Measurements from ENCODE around the gene MSL3B.
A peak's percentile ranks its signal among the peaks of the same experiment; 100 is the strongest.

MSL3B gene

GRCh38 chr2:233858331-233858730 is 9.9 kb downstream of the MSL3B start:
- no CpG with 5 or more reads among the region's 4 CpGs for WGBS, 2 donors (ENCODE audit: extremely low coverage in 2 of 2, insufficient read length in 2 of 2, insufficient replicate concordance in 1 of 2)

GRCh38 chr2:233857511-233858141 is 10.6 kb downstream of the MSL3B start:
- Histone ChIP-seq H3K9ac (ENCODE audit: low read depth, low read length, poor library complexity) (no peak overlapping the region), H3K9me3 (replicated peaks in 1 of 2; ENCODE audit: control insufficient read depth in 2 of 2, insufficient read depth in 1 of 2, low read depth in 1 of 2, low read length in 2 of 2) (peaks cover 0 to 1% of the 10 kb centered on the region in 2 donors), H3K14ac (ENCODE audit: low read length) (no peak overlapping the region), H4K8ac (ENCODE audit: low read depth, low read length) (no peak overlapping the region), H3K27me3 (ENCODE audit: control insufficient read depth in 3 of 3, insufficient read depth in 3 of 3, low read depth in 1 of 3, low read length in 3 of 3) (no peaks in the 10 kb centered on the region), H3K36me3 (replicated peaks in 1 of 2; ENCODE audit: control insufficient read depth in 2 of 2, insufficient read depth in 2 of 2, low read length in 2 of 2) (peaks cover 0 to 8% of the 10 kb centered on the region in 2 donors), H4K91ac (ENCODE audit: low read depth, low read length, poor library complexity) (no peak overlapping the region), H3K18ac (ENCODE audit: low read length) (no peak overlapping the region), H3K79me1 (ENCODE audit: low read depth, low read length) (no peaks in the 10 kb centered on the region), H3K27ac (replicated peaks; ENCODE audit: low read length) (no peak overlapping the region), H3K4me1 (ENCODE audit: control insufficient read depth in 2 of 2, insufficient read depth in 1 of 2, low read depth in 1 of 2, low read length in 2 of 2) (peaks cover 3 to 8% of the 10 kb centered on the region in 2 donors), H2BK12ac (ENCODE audit: low read length) (no peak overlapping the region), H2BK120ac (ENCODE audit: low read depth, low read length) (no peak overlapping the region), H3K4ac (ENCODE audit: low read length) (no peak overlapping the region), H3K4me3 (ENCODE audit: low read length in 2 of 2) (no peak overlapping the region), H2BK15ac (ENCODE audit: low read length) (no peak overlapping the region), H2AFZ (ENCODE audit: low read length) (no peak overlapping the region), H2AK5ac (ENCODE audit: low read depth, low read length) (no peak overlapping the region), H3K23ac (ENCODE audit: low read depth, low read length, poor library complexity) (no peak overlapping the region), H2BK5ac (ENCODE audit: low read length) (no peak overlapping the region), H3K4me2 (ENCODE audit: insufficient read depth, low read length, poor library complexity, severe bottlenecking) (no peak overlapping the region)
- no peak for DNase-seq (ENCODE audit: low spot score)
- no CpG with 5 or more reads among the region's 9 CpGs for WGBS, 2 donors (ENCODE audit: extremely low coverage in 2 of 2, insufficient read length in 2 of 2, insufficient replicate concordance in 1 of 2)

More at GRCh38 chr2:233858331-233858730, 9.9 kb downstream of the MSL3B start:
- Histone ChIP-seq H3K27me3 (ENCODE audit: control insufficient read depth in 3 of 3, insufficient read depth in 3 of 3, low read depth in 1 of 3, low read length in 3 of 3) (no peaks in the 10 kb centered on the region), H2AK5ac (ENCODE audit: low read depth, low read length) (no peak overlapping the region), H3K9ac (ENCODE audit: low read depth, low read length, poor library complexity) (no peak overlapping the region), H3K14ac (ENCODE audit: low read length) (no peak overlapping the region), H3K4me3 (ENCODE audit: low read length in 2 of 2) (no peak overlapping the region), H2BK120ac (ENCODE audit: low read depth, low read length) (no peak overlapping the region), H2AFZ (ENCODE audit: low read length) (no peak overlapping the region), H3K18ac (ENCODE audit: low read length) (no peak overlapping the region), H3K23ac (ENCODE audit: low read depth, low read length, poor library complexity) (no peak overlapping the region), H3K36me3 (replicated peaks in 1 of 2; ENCODE audit: control insufficient read depth in 2 of 2, insufficient read depth in 2 of 2, low read length in 2 of 2) (peaks cover 0 to 1% of the 10 kb centered on the region in 2 donors), H3K27ac (replicated peaks; ENCODE audit: low read length) (no peak overlapping the region), H3K4me2 (ENCODE audit: insufficient read depth, low read length, poor library complexity, severe bottlenecking) (no peak overlapping the region), H3K4ac (ENCODE audit: low read length) (no peak overlapping the region), H3K79me1 (ENCODE audit: low read depth, low read length) (no peaks in the 10 kb centered on the region), H3K4me1 (ENCODE audit: control insufficient read depth in 2 of 2, insufficient read depth in 1 of 2, low read depth in 1 of 2, low read length in 2 of 2) (peaks cover under 1 to 3% of the 10 kb centered on the region in 2 donors), H3K9me3 (replicated peaks in 1 of 2; ENCODE audit: control insufficient read depth in 2 of 2, insufficient read depth in 1 of 2, low read depth in 1 of 2, low read length in 2 of 2) (peaks cover 0 to 1% of the 10 kb centered on the region in 2 donors), H2BK5ac (ENCODE audit: low read length) (no peak overlapping the region), H2BK15ac (ENCODE audit: low read length) (no peak overlapping the region), H2BK12ac (ENCODE audit: low read length) (no peak overlapping the region), H4K8ac (ENCODE audit: low read depth, low read length) (no peak overlapping the region), H4K91ac (ENCODE audit: low read depth, low read length, poor library complexity) (no peak overlapping the region)
- DNase-seq (ENCODE audit: low spot score): no peak

- H2BK15ac ChIP-seq (ENCODE audit: low read length): no peak overlapping the region
- no peak overlapping the region for H4K8ac ChIP-seq (ENCODE audit: low read depth, low read length)
- no peak overlapping the region for H2BK12ac ChIP-seq (ENCODE audit: low read length)
- H3K4me3 ChIP-seq (ENCODE audit: low read length in 2 of 2): no peak overlapping the region
- no peak overlapping the region for H3K4ac ChIP-seq (ENCODE audit: low read length)
- no peak for DNase-seq (ENCODE audit: low spot score)
- no CpG with 5 or more reads among the region's 5 CpGs for WGBS, 2 donors (ENCODE audit: extremely low coverage in 2 of 2, insufficient read length in 2 of 2, insufficient replicate concordance in 1 of 2)
- no peaks in the 10 kb centered on the region for H3K9me3 ChIP-seq (replicated peaks in 1 of 2; ENCODE audit: control insufficient read depth in 2 of 2, insufficient read depth in 1 of 2, low read depth in 1 of 2, low read length in 2 of 2)
- H3K4me1 ChIP-seq (ENCODE audit: control insufficient read depth in 2 of 2, insufficient read depth in 1 of 2, low read depth in 1 of 2, low read length in 2 of 2): peaks cover 5 to 14% of the 10 kb centered on the region in 2 donors
- H4K91ac ChIP-seq (ENCODE audit: low read depth, low read length, poor library complexity): no peak overlapping the region
- H2BK5ac ChIP-seq (ENCODE audit: low read length): no peak overlapping the region
- no peak overlapping the region for H3K9ac ChIP-seq (ENCODE audit: low read depth, low read length, poor library complexity)
- no peak overlapping the region for H3K23ac ChIP-seq (ENCODE audit: low read depth, low read length, poor library complexity)
- peak overlapping the region; percentile 91 for H2AFZ ChIP-seq (ENCODE audit: low read length)
- H3K27ac ChIP-seq (replicated peaks; ENCODE audit: low read length): no peak overlapping the region
- no peak overlapping the region for H3K18ac ChIP-seq (ENCODE audit: low read length)
- no peak overlapping the region for H2AK5ac ChIP-seq (ENCODE audit: low read depth, low read length)
- peaks cover 6 to 23% of the 10 kb centered on the region in 2 donors for H3K36me3 ChIP-seq (replicated peaks in 1 of 2; ENCODE audit: control insufficient read depth in 2 of 2, insufficient read depth in 2 of 2, low read length in 2 of 2)
- no peak overlapping the region for H3K4me2 ChIP-seq (ENCODE audit: insufficient read depth, low read length, poor library complexity, severe bottlenecking)
- no peak overlapping the region for H2BK120ac ChIP-seq (ENCODE audit: low read depth, low read length)
- H3K14ac ChIP-seq (ENCODE audit: low read length): no peak overlapping the region
- no peaks in the 10 kb centered on the region for H3K79me1 ChIP-seq (ENCODE audit: low read depth, low read length)
- H3K27me3 ChIP-seq (ENCODE audit: control insufficient read depth in 3 of 3, insufficient read depth in 3 of 3, low read depth in 1 of 3, low read length in 3 of 3): no peaks in the 10 kb centered on the region
Observed at GRCh38 chr2:233856184-233856583, 12.0 kb downstream of the MSL3B start.

- H3K4me3 ChIP-seq (ENCODE audit: low read length in 2 of 2): peak overlapping the region in 1 of 2 donors; percentile 96
- H2AFZ ChIP-seq (ENCODE audit: low read length): peak overlapping the region; percentile 91
- H3K23ac ChIP-seq (ENCODE audit: low read depth, low read length, poor library complexity): no peak overlapping the region
- no peak overlapping the region for H3K18ac ChIP-seq (ENCODE audit: low read length)
- no peak for DNase-seq (ENCODE audit: low spot score)
- H2BK120ac ChIP-seq (ENCODE audit: low read depth, low read length): no peak overlapping the region
- no peak overlapping the region for H4K91ac ChIP-seq (ENCODE audit: low read depth, low read length, poor library complexity)
- no peak overlapping the region for H3K9ac ChIP-seq (ENCODE audit: low read depth, low read length, poor library complexity)
- no peaks in the 10 kb centered on the region for H3K9me3 ChIP-seq (replicated peaks in 1 of 2; ENCODE audit: control insufficient read depth in 2 of 2, insufficient read depth in 1 of 2, low read depth in 1 of 2, low read length in 2 of 2)
- no peak overlapping the region for H3K14ac ChIP-seq (ENCODE audit: low read length)
- no peak overlapping the region for H3K27ac ChIP-seq (replicated peaks; ENCODE audit: low read length)
- no peak overlapping the region for H2BK12ac ChIP-seq (ENCODE audit: low read length)
- no peak overlapping the region for H3K4ac ChIP-seq (ENCODE audit: low read length)
- H4K8ac ChIP-seq (ENCODE audit: low read depth, low read length): no peak overlapping the region
- no peak overlapping the region for H2BK15ac ChIP-seq (ENCODE audit: low read length)
- H2BK5ac ChIP-seq (ENCODE audit: low read length): no peak overlapping the region
- H3K4me2 ChIP-seq (ENCODE audit: insufficient read depth, low read length, poor library complexity, severe bottlenecking): no peak overlapping the region
- WGBS, 2 donors (ENCODE audit: extremely low coverage in 2 of 2, insufficient read length in 2 of 2, insufficient replicate concordance in 1 of 2): no CpG with 5 or more reads among the region's 5 CpGs
- no peak overlapping the region for H2AK5ac ChIP-seq (ENCODE audit: low read depth, low read length)
- H3K27me3 ChIP-seq (ENCODE audit: control insufficient read depth in 3 of 3, insufficient read depth in 3 of 3, low read depth in 1 of 3, low read length in 3 of 3): no peaks in the 10 kb centered on the region
- H3K36me3 ChIP-seq (replicated peaks in 1 of 2; ENCODE audit: control insufficient read depth in 2 of 2, insufficient read depth in 2 of 2, low read length in 2 of 2): peaks cover 12 to 31% of the 10 kb centered on the region in 2 donors
- H3K79me1 ChIP-seq (ENCODE audit: low read depth, low read length): peaks cover 3% of the 10 kb centered on the region
- peaks cover 5 to 14% of the 10 kb centered on the region in 2 donors for H3K4me1 ChIP-seq (ENCODE audit: control insufficient read depth in 2 of 2, insufficient read depth in 1 of 2, low read depth in 1 of 2, low read length in 2 of 2)
Observed at GRCh38 chr2:233855345-233855744, 12.8 kb downstream of the MSL3B start.
